Kidney capillary endothelial cell (primary cell): ENCODE data around the gene NCOA7.
"Not testable (repeated sequence)": the region's sequence is repeated elsewhere in the genome, so short reads cannot be mapped to it uniquely, and the experiment has no call there.

Experiments used
- DNase-seq: peaks from one replicate; pipeline ENCODE4 v3.0.0-alpha.2; 2018; ENCODE audit warnings: low spot score

NCOA7 gene

DNA sequence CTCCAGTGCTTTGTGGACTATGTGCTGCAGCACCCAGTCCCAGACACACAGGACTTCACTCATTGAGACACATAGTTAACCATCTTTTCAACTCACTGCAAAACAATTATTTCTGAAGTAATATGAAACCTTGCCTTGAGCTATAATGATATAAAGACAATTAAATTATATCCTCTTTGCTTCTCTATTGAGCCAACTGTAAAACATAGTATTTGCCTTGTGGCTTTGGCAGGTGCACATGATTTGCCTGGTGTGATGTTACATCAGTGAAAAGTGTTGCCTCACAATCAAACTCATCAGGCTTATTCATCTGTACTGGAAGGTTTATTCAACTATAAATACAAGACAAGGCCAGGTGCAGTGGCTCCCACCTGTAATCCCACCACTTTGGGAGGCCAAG lies 80.6 kb downstream of the NCOA7 start:
- DNase-seq, result no peak

GRCh38 chr6:125872259-125872921 lies 81.6 kb downstream of the NCOA7 start:
- DNase-seq, result no peak

DNA sequence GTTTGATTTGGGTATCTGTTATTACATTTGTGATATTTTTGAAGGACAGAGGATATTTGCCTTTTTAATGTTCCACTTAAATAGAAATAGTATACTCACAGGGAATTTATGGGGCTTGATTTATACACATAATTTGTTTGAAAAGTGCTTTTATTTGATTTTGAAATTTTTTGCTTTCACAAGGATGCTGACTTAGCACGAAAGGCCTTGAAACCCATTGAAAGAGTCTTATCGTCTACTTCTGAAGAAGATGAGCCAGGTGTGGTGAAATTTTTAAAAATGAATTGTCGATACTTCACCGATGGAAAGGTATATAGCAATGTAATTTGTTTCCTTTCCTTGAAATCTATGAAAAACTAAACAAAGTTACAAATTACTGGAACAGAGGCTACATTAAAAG lies 91.5 kb downstream of the NCOA7 start:
- no peak for DNase-seq

GRCh38 chr6:125884634-125885371 lies 94.0 kb downstream of the NCOA7 start:
- DNase-seq, result no peak

DNA sequence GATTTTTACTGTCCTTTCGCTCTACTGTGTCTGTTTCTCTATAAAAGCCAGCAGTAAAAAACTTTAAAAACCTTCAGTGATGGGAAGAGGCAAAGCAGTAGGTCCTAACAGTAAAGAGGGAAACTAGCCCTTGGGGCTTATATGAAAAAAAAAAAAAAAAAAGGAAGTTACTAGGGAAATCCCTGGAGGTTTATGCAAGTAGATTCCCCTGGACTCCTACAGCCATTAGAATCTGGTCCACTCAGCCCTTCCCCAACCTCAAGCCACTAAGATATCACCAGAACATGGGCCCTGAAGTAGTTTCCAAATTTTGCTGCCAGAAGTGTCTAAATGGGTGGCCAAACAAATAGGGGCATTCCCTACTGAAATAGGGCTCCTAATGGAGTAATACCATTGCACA lies 95.3 kb downstream of the NCOA7 start:
- DNase-seq, result no peak

DNA sequence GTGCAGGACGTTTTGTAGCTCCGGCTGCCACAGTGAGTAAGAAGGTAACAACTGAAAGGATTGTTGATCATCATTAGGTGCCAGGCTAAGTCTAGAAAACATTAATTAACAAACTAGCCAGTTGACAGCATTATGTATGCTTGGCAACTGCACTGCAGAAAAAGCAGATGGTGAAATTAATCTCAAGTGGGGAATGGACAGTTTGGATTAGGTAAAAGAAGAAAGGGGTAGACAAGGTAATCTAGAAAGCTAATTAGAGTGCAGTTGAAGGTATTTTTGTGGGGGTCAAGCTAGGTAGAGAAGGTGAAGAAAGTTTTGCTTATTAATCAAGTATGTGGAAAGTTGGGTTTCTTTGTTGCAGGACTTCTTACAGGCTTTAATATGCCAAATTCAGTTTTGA lies 96.2 kb downstream of the NCOA7 start:
- no peak for DNase-seq

DNA sequence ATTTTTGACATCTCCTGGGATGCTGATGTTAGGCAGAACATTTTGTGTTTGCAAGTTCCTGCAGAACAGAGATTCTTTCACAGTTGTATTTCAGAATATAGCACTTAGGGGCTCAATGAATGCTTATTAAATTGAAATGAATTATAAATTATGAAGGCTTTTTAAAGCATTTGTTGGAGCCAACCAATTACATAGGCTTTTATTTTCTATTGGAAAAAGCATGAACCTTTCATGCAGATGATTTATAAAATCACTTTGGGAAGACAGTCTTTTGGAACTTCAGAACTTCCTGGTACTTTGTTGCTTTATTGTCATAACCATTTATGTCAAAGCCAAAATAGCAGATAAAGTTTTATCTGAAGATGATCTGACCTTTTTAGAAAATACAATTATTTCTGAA lies 96.6 kb downstream of the NCOA7 start:
- no peak for DNase-seq

GRCh38 chr6:125888989-125889656 lies 98.4 kb downstream of the NCOA7 start:
- peak; percentile 14 for DNase-seq

DNA sequence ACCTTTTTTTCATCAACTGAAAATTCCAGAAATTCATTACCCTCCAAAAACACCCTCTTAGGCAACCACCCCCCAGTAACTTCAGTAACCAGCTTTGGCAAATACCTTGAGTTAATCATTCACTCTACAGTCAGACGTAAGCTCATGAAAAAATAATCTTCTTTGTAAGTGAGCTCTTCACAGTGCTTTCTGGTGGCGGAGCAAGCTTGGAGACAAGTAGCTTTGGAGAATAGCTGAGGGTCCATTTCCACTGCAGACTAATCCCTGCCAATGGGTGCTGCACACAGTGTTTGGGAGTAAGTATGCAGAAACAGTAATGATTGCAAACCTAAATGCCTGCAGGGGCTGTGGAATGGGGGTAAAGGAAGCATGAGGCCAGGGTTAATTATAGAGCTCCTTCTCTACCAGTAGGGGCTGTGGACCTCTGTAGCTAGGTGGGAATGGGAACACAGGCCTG lies 109.0 kb downstream of the NCOA7 start:
- no peak for DNase-seq

DNA sequence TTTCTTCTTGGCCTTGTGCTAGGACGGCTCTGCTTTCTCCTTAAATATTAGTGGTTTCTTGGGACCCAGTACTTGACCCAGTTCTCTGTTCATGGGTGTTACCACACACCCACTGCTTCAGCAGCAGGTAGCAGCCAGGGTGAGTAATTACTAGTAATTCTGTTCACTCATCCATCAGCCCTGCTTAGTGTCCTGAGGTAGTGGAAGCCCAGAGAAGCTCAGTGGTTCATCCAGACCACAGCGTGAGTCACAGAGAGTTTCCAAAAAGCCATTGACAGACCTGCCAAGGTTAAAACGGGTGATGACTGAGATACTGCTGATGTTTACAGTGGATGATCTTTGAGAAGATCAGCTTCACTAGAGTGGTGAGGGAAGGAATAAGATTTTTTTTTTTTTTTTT lies 114.1 kb downstream of the NCOA7 start:
- DNase-seq, result no peak

- no peak for DNase-seq
Observed at GRCh38 chr6:125906158-125906998, 115.6 kb downstream of the NCOA7 start.

GRCh38 chr6:125910527-125910926 lies 119.8 kb downstream of the NCOA7 start:
- no peak for DNase-seq

DNA sequence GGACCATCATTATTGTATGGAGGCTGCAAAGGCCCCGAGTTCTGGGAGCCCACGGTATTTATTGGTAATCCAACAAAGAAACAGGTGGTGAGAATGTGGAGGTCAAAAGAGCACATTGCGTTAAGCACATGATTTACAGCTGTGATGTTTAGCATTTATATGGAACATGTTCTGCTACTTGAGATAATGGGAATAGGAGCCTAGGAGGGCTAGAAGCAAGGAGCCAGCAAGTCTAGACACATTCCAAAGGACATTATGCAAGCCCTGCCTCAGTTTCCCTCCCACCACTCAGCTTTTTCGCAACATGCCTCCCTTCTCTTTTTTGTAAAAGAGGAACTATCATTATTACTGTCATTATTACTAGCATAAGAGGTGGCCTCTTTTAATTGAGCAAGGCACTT lies 120.3 kb downstream of the NCOA7 start:
- DNase-seq, result not testable (repeated sequence)

GRCh38 chr6:125912430-125912829 lies 121.7 kb downstream of the NCOA7 start:
- not testable (repeated sequence) for DNase-seq

DNA sequence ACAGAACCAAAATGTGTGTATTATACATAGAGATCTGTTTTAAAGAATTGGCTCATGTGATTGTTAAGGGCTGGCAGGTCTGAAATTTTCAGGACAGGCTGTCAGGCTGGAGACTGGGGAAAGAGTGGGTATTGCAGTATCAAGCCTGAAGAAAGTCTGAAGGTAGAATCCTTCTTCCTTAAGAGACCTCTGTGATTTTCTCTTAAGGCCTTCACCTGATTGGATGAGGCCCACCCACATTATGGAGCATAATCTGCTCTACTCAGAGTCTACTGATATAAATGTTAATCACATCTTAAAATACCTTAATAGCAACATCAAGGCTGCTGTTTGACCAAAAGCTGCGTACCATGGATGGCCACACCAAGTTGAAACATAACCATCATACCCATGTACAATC lies 122.4 kb downstream of the NCOA7 start:
- DNase-seq, result no peak

- DNase-seq, result no peak
Observed at GRCh38 chr6:125913864-125914351, 123.1 kb downstream of the NCOA7 start.

GRCh38 chr6:125918230-125918629 lies 127.5 kb downstream of the NCOA7 start:
- no peak for DNase-seq

- DNase-seq, result peak; percentile 21
Observed at GRCh38 chr6:125918681-125919566, 128.2 kb downstream of the NCOA7 start.

- no peak for DNase-seq
Observed at GRCh38 chr6:125919618-125920017, 128.9 kb downstream of the NCOA7 start.

GRCh38 chr6:125922322-125922860 lies 131.6 kb downstream of the NCOA7 start:
- DNase-seq, result no peak
